ENCODE results near the gene ACSL3.
A peak's percentile ranks its signal among the peaks of the same experiment; 100 is the strongest.
"Not testable (repeated sequence)": the region's sequence is repeated elsewhere in the genome, so short reads cannot be mapped to it uniquely, and the experiment has no call there.

Gene ACSL3

DNA sequence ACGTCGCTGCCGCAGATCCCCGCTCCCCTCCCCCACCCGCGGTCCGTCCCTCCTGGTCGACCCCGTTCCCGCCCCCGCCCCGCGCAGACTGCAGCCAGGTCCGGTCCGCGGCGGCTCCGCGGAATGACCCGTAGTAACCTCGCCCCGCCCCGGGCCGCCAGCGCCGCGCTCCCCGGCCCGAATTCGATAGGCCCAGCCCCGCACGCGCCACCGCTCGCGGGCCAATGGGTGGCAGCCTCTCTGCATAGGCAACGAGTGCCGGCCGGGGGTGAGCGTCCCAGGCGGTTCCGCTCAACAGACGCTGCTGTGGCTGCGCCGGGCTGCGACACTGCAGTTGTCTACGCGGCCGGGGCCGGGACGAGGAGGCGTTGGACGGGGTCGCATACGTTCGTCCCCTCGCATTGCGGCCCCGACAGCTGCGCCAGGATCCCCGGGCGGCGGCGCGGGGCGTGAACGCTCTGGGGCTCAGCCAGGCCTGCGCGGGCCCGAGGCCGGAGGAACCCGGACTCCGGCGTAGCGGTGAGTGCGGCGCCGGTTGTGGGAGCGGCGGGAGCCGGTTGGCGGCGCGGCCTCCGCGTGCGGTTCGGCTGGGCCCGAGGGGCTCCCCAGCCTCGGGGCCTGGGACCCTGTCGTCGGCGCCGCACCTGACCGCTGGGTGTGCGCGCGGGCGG, at the start of gene ACSL3:
Gene ACSL3 (plus strand): TSS at position 297 of the 671 bp plus-strand sequence. CDS start 47,737 bp downstream, outside the sequence.
- ATAC-seq = peak; percentile 100

- no peak for ATAC-seq
These were observed 49.0 kb upstream of the ACSL3 start for GRCh38 chr2:222811828-222812227.

GRCh38 chr2:222813177-222813843, 47.5 kb upstream of the ACSL3 start:
- peak; percentile 91 for ATAC-seq

DNA sequence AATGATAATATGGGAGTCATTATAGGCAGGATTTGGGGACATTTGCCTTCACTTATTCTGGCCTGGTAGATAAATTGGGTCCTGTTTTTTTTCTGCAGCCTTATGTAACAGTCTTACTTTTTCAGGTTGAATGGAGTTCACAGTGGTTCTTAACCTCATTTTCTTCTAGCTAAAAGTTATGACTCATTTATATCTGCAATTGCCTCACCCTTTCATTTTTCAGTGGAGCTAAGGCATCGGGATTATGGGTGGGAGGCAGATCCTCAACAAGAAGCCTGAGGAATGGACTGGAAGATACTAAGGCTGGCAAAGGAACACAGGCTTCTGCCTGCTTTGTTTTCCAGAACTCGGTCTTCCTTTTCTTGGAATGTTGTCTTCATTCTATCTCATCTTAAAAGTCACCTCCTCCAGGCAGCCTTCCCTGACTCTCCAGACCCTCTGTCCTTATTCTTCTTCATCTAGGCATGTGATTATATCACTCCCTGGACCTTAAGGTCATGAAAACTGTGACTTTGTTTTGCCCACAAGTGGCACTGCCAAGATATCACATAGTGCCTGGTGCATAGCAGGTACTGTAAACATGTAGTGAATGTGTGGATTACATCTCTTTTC, 41.0 kb upstream of the ACSL3 start:
- no peak for ATAC-seq

DNA sequence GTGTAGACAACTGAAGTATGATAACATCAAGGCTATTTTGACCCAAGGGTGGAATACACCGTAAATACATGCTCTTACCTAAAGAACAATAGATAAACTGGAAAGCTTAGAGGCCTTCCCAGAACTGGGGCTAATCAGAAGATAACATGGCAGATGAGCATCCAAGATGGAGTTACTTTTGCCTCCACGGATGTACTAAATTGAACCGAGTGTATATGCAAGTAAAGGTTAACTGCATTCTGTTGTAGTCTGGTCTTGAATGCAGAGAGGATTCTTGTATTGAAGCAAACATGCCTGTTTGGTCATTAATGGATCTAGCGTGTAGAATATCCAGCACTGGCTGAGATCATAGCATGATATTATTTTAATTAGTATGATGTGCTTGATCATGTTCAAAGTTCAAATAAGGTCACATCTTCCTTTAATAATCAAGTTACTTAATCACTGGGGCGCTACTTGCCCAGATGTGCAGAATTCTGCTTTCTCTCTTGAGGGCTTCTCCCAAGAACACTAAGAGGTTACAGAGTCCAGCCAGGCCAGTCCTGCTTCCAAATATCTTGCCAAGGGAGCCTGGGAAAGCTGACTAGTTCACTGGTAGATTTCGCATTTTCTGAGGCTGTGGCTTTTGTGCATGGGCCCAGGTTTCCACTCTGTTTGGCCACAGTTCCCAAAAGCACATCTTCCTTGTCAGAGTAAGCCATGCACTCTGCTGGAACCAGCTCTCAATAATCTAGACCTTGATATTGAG, 37.5 kb upstream of the ACSL3 start:
- ATAC-seq = no peak

- ATAC-seq = no peak
These were observed 35.8 kb upstream of the ACSL3 start for GRCh38 chr2:222825031-222825430.

GRCh38 chr2:222827417-222827816, 33.4 kb upstream of the ACSL3 start:
- ATAC-seq = no peak

GRCh38 chr2:222828572-222828971, 32.3 kb upstream of the ACSL3 start:
- ATAC-seq = no peak

DNA sequence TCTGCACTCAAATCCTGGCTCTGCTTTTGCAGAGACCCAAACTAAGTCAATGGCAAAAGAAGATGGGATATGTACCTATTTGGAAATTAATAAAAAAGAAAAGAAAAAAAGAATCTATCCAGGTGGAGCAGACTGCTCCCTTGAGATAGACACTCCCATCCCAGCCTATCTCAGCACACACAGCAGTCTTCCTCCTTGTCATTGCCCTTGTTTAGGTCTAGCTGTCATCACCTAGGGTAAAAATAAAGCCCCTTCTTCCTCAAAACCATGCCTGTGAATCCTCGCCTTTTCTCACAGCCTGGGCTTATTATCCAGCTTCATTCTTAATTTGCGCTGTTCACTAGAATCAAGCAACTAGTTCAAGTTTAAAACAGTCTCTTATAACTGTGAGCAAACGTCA, 30.7 kb upstream of the ACSL3 start:
- no peak for ATAC-seq

DNA sequence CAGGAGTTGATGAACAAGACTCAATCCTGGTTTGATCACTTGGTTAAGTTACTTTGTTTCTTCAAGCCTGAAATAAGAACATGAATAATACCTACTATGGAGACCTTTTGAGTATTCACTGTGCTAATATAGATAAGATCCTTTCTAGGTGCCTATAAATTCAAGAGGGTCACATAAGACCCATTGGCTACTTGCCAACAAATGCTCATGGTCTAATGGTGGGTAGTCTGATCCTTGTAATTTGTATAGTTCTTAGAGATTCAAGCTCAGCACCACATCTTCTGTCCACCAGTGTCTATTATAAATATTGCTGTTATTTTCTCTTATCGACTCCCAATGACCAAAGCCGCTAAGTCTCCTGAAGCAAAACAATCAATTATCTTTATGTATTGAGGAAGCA, 27.4 kb upstream of the ACSL3 start:
- ATAC-seq = no peak

DNA sequence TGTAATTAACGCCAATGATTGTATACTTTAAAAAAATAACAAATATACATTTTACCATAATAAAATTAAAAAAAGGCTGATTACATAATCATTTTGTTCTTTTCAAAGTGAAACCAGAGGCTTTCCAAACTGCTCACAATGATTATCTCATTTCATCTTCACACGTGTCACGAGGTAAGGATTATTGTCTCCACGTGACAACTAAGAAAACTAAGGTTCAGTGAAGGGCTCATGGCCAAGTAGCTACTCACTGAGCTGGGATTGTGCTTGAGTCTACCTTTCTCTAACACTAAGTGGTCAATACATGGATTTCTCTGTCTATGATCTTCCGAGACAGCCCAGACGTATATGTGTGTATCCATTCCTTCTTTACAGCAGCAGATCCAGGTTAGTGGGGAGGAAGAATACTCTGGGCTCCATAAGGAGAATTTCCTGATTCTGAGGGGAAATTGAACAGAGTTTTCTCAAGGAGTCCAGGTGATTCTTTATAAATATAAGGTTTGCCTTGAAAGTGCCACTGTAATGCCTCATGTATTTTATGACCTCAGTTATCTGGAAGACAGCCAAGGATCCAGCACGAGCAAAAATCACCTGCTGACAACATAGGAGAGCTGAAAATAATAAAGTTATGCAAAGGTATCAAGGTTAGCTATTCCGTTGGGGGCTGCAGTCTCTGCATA, 25.6 kb upstream of the ACSL3 start:
- ATAC-seq = no peak

DNA sequence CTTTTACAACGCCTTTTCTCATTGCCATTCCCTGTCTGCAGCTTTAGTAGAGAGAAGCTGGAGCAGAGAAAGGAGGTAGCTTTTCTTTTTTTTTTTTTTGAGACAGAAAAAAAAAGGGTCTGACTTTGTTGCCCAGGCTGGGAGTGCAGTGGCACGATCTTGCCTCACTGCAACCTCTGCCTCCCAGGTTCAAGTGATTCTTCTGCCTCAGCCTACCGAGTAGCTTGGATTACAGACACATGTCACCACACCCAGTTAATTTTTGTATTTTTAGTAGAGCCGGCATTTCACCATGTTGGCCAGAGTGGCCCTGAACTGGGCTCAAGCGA, 25.0 kb upstream of the ACSL3 start:
- ATAC-seq = no peak

GRCh38 chr2:222837643-222838056, 23.2 kb upstream of the ACSL3 start:
- no peak for ATAC-seq

- no peak for ATAC-seq
These were observed 20.6 kb upstream of the ACSL3 start for GRCh38 chr2:222840060-222840802.

- no peak for ATAC-seq
These were observed 18.2 kb upstream of the ACSL3 start for GRCh38 chr2:222842491-222843174.

DNA sequence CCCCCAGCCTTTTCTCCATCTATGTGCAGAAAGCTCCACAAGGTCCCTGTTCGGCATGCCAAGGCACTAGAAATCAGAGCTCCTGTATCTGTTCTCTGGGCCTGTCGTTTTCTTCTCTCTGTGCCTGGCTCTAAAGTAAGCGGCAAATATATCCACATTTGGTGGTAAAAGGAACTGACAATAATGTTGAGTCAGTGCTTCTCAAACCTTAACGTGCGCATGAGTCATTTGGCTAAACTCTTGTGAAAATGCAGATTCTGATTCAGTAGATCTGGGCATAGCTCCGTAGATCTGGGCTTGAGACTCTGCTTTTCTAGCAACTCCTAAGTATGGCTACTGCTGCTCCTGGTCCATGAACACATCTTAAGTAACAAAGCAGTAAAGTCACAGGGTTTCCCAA, 16.5 kb upstream of the ACSL3 start:
- peak in 1 of 2 donors; percentile 25 for ATAC-seq

DNA sequence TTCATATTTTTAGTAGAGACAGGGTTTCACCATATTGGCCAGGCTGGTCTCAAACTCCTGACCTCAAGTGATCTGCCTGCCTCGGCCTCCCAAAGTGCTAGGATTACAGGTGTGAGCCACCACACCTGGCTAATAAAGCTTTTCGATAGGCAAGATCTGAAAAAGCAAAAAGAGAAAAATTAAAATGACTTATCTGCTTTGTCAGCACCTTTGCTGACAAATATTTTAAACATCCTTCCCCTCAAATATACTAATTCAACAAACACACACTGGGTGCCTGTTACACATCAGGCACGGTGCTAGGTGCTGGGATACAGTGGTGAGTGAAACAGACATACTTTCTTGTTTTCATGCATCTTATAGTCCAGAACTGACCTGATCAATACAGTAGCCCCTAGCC, 15.5 kb upstream of the ACSL3 start:
- ATAC-seq = not testable (repeated sequence)

GRCh38 chr2:222846003-222846402, 14.8 kb upstream of the ACSL3 start:
- ATAC-seq = no peak

GRCh38 chr2:222848031-222848430, 12.8 kb upstream of the ACSL3 start:
- not testable (repeated sequence) for ATAC-seq

DNA sequence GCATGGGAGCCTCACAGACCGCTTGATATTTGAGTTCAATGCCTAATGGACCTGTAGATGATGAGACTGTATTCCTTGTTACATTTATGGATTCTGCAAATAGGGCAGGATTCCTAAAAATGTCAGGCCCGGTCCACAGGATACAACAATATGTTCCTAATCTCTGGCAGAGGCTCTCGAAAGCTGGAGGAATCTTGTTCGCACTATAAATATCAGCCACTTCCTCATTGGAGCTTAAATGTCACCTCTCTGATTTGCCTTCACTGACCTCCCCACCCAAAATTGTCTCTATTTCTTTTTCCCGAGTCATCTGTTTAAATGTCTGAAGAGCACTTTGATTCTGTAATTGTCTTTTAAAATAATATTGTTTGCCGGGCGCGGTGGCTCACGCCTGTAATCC, 12.0 kb upstream of the ACSL3 start:
- no peak for ATAC-seq

GRCh38 chr2:222851956-222852617, 8.7 kb upstream of the ACSL3 start:
- ATAC-seq = no peak

All from activated CD4-positive, CD25-positive, alpha-beta regulatory T cell treated with anti-CD3 and anti-CD28 coated beads, Interleukin-2, amount 50 U/mL, for 24 hours (primary cell).